ENCODE measurements around the gene CYFIP2. TPM values are rescaled to one million over a fixed set of nuclear protein-coding genes. Genes with fewer than 3 reads are reported as not detected.

Gene CYFIP2
- total and polyA plus RNA-seq, 2 experiments from 2014 or later = 24.8 to 30.2 TPM

DNA sequence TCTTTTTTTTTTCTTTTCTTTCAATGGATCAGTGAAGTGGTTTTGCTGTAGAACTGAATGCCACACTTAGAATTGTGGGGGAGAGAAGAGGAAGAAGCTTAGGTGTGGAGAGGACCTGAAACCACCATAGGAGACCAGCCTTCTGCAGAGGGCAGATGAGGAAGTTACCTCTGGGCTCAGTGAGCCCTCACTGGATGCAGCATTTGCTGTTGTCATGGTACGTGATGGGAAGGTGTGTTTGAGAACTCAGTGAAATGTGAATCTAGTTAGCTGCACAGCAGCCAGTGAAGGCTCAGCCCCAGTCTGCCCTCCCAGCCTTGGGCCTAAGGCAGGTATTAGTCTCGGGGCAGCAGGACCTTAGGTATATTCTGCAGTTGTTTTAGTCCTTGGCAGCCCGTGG, 17.5 kb downstream of the CYFIP2 start:
- no peaks in the 10 kb centered on the region for H4K20me1 ChIP-seq (ENCODE audit: insufficient read depth, poor library complexity, severe bottlenecking)
- no peak overlapping the region for H3K27ac ChIP-seq
- no peaks in the 10 kb centered on the region for H3K9me3 ChIP-seq (ENCODE audit: low read depth)
- H3K4me1 ChIP-seq (ENCODE audit: insufficient read depth) = peaks cover 4% of the 10 kb centered on the region
- H3K4me2 ChIP-seq = no peak overlapping the region
- WGBS (ENCODE audit: low lambda C conversion rate, missing lambda C conversion rate) = 88% methylated on average over 3 of the region's 3 CpGs
- no peaks in the 10 kb centered on the region for H3K27me3 ChIP-seq
- no peak for TF ChIP-seq EZH2phosphoT487 (IDR thresholded peaks at IDR 0.05; ENCODE audit: low read depth, severe bottlenecking, unreplicated experiment)
- no peak for TF ChIP-seq EZH2 (IDR thresholded peaks at IDR 0.05; ENCODE audit: borderline replicate concordance)
- TF ChIP-seq, protein P1, sequence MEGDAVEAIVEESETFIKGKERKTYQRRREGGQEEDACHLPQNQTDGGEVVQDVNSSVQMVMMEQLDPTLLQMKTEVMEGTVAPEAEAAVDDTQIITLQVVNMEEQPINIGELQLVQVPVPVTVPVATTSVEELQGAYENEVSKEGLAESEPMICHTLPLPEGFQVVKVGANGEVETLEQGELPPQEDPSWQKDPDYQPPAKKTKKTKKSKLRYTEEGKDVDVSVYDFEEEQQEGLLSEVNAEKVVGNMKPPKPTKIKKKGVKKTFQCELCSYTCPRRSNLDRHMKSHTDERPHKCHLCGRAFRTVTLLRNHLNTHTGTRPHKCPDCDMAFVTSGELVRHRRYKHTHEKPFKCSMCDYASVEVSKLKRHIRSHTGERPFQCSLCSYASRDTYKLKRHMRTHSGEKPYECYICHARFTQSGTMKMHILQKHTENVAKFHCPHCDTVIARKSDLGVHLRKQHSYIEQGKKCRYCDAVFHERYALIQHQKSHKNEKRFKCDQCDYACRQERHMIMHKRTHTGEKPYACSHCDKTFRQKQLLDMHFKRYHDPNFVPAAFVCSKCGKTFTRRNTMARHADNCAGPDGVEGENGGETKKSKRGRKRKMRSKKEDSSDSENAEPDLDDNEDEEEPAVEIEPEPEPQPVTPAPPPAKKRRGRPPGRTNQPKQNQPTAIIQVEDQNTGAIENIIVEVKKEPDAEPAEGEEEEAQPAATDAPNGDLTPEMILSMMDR (IDR thresholded peaks at IDR 0.05; ENCODE audit: poor library complexity) = no peak
- H3K4me3 ChIP-seq = no peak overlapping the region
- H2AFZ ChIP-seq = no peak overlapping the region
- peaks cover 6% of the 10 kb centered on the region for H3K79me2 ChIP-seq
- H3K9me2 ChIP-seq (replicated peaks; ENCODE audit: insufficient read depth) = no peaks in the 10 kb centered on the region
- no peak for DNase-seq (ENCODE audit: low spot score)
- no peaks in the 10 kb centered on the region for H3K36me3 ChIP-seq (replicated peaks; ENCODE audit: insufficient read depth, low read depth)

DNA sequence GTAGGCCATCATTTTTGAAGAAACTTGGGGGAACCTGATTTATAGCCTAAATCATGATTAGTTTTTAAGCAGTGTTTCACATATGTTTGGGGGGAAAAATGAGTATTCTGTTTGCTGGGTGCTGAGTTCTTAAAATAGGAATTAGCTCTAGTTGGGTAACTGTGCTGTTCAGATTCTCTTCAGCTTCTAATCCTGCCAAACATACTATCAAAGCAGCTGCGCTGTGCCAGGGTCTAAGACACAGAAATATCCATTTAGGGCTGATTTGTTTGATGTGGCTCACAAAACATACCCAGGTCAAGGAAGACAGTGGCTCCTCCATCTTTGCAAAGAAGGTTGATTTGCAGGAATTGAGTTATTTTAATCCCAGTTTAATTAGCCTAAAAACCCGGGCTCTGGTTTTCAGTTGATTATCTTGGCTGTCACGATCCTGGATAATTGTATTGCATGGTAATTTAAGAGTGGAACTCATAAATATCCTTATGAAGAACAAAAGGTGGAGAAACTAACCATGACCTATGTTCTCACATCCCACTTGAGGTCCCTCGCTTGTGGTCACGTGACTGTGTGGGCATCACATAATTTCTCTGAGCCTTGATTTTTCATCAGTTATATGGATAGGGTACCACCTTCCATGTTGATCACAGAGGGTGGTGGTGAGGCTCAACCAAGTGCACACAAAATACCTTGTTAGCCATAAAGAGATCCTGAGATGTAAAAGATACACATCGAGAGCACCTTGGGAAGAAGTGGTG, 18.7 kb downstream of the CYFIP2 start:
- H3K27ac ChIP-seq = no peak overlapping the region
- H3K4me3 ChIP-seq = no peak overlapping the region
- no peaks in the 10 kb centered on the region for H4K20me1 ChIP-seq (ENCODE audit: insufficient read depth, poor library complexity, severe bottlenecking)
- no peak for DNase-seq (ENCODE audit: low spot score)
- no peak overlapping the region for H2AFZ ChIP-seq
- no peak overlapping the region for H3K4me2 ChIP-seq
- TF ChIP-seq EZH2 (IDR thresholded peaks at IDR 0.05; ENCODE audit: borderline replicate concordance) = no peak
- no peak for TF ChIP-seq EZH2phosphoT487 (IDR thresholded peaks at IDR 0.05; ENCODE audit: low read depth, severe bottlenecking, unreplicated experiment)
- TF ChIP-seq, protein P1 (IDR thresholded peaks at IDR 0.05; ENCODE audit: poor library complexity) = no peak
- H3K27me3 ChIP-seq = no peaks in the 10 kb centered on the region
- no peaks in the 10 kb centered on the region for H3K36me3 ChIP-seq (replicated peaks; ENCODE audit: insufficient read depth, low read depth)
- H3K79me2 ChIP-seq = peaks cover 2% of the 10 kb centered on the region
- 82% methylated on average over 6 of the region's 6 CpGs for whole genome bisulfite sequencing (ENCODE audit: low lambda C conversion rate, missing lambda C conversion rate)
- no peaks in the 10 kb centered on the region for H3K9me2 ChIP-seq (replicated peaks; ENCODE audit: insufficient read depth)
- peaks cover 4% of the 10 kb centered on the region for H3K4me1 ChIP-seq (ENCODE audit: insufficient read depth)
- no peaks in the 10 kb centered on the region for H3K9me3 ChIP-seq (ENCODE audit: low read depth)

DNA sequence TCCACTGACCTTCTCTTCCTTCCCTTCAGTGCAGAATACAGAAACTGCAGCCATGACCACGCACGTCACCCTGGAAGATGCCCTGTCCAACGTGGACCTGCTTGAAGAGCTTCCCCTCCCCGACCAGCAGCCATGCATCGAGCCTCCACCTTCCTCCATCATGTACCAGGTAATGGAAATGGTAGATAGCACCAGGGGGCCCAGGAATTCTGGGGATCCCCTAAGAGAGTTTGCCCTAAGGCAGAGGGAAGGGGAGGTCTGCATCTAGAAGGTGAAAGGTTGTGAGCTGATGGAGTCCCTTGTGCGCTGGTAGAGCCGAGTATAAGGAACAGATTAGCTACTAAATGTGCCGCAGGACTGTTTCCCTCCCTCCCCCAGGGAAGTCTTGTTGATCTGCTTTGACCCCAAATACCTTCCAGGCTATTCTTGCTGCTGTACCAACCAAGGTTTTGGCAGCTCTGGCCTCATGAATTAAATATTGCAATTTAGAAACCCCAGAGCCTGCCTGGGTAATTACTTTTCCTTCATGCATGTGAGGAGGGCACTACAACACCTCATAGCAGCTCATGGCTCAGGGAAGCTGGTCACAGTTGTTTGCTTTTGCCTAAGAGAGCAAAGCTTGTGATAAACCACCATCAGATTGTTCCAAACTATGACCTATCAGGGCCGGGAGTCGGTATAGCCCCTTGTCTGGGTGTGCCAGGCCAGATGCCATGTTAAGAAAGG, 19.6 kb downstream of the CYFIP2 start:
- H3K79me2 ChIP-seq = peaks cover 2% of the 10 kb centered on the region
- H3K27me3 ChIP-seq = no peaks in the 10 kb centered on the region
- H2AFZ ChIP-seq = no peak overlapping the region
- H3K4me2 ChIP-seq = no peak overlapping the region
- TF ChIP-seq EZH2phosphoT487 (IDR thresholded peaks at IDR 0.05; ENCODE audit: low read depth, severe bottlenecking, unreplicated experiment) (no peak), EZH2 (IDR thresholded peaks at IDR 0.05; ENCODE audit: borderline replicate concordance) (no peak)
- TF ChIP-seq, protein P1 (IDR thresholded peaks at IDR 0.05; ENCODE audit: poor library complexity) = no peak
- no peak overlapping the region for H3K4me3 ChIP-seq
- peaks cover 11% of the 10 kb centered on the region for H3K4me1 ChIP-seq (ENCODE audit: insufficient read depth)
- no peaks in the 10 kb centered on the region for H3K9me3 ChIP-seq (ENCODE audit: low read depth)
- no peaks in the 10 kb centered on the region for H4K20me1 ChIP-seq (ENCODE audit: insufficient read depth, poor library complexity, severe bottlenecking)
- DNase-seq (ENCODE audit: low spot score) = no peak
- H3K27ac ChIP-seq = no peak overlapping the region
- H3K9me2 ChIP-seq (replicated peaks; ENCODE audit: insufficient read depth) = no peaks in the 10 kb centered on the region
- H3K36me3 ChIP-seq (replicated peaks; ENCODE audit: insufficient read depth, low read depth) = no peaks in the 10 kb centered on the region
- WGBS (ENCODE audit: low lambda C conversion rate, missing lambda C conversion rate) = 86% methylated on average over 10 of the region's 10 CpGs
